C4-2B (cell line): ENCODE measurements around the gene TAB3.

Source experiments
- H3K27ac ChIP-seq: fragments of 450-650 bp; 2 replicates; pipeline ENCODE4 v1.5.1; 2017
- CTCF ChIP-seq: fragments of 450-650 bp; conservative IDR thresholded peaks from 2 replicates; pipeline ENCODE4 v1.5.1; 2017; ENCODE audit warnings: mild to moderate bottlenecking
- ZFX ChIP-seq: fragments of 450-650 bp; IDR thresholded peaks from 2 replicates; pipeline ENCODE4 v1.6.1; 2017

Gene TAB3

GRCh38 chrX:30900227-30900626, 11.2 kb upstream of the TAB3 start:
- no peak overlapping the region for H3K27ac ChIP-seq
- TF ChIP-seq CTCF: no peak
- TF ChIP-seq ZFX: no peak

- no peak for TF ChIP-seq CTCF
- no peak for TF ChIP-seq ZFX
- H3K27ac ChIP-seq: no peak overlapping the region
Measured at GRCh38 chrX:30898886-30899285, 9.8 kb upstream of the TAB3 start.

- no peak for TF ChIP-seq CTCF
- no peak for TF ChIP-seq ZFX
- H3K27ac ChIP-seq: no peak overlapping the region
Measured at GRCh38 chrX:30895370-30895769, 6.3 kb upstream of the TAB3 start.

- no peak overlapping the region for H3K27ac ChIP-seq
- TF ChIP-seq ZFX (no peak), CTCF (no peak)
Measured at GRCh38 chrX:30893206-30893605, 4.2 kb upstream of the TAB3 start.

- no peak overlapping the region for H3K27ac ChIP-seq
Measured at GRCh38 chrX:30892591-30892990, 3.5 kb upstream of the TAB3 start.

GRCh38 chrX:30888526-30889146, 418 bp downstream of the TAB3 start:
- peak overlapping the region; percentile 71 for H3K27ac ChIP-seq
- peak; percentile 45; the same call in 1 of the 2 replicates for TF ChIP-seq ZFX
- TF ChIP-seq CTCF: no peak

More at GRCh38 chrX:30892591-30892990, 3.5 kb upstream of the TAB3 start:
- TF ChIP-seq CTCF: no peak
- no peak for TF ChIP-seq ZFX

GRCh38 chrX:30887721-30888120, 1.3 kb downstream of the TAB3 start:
- H3K27ac ChIP-seq: no peak overlapping the region
- TF ChIP-seq ZFX (no peak), CTCF (no peak)
